H1 (cell line): ENCODE measurements around the gene COQ8B. TPM values are rescaled to one million over a fixed set of nuclear protein-coding genes. Genes with fewer than 3 reads are reported as not detected.

Experiments
- CTCF ChIA-PET: fragments of 300-600 bp; sonication (Branson Sonifier 250); formaldehyde crosslinking; loops from one replicate; lab custom pipeline; 2021; ENCODE audit not compliant: partially characterized antibody; lab: Charles Lee
- POLR2A ChIA-PET: fragments of 300-600 bp; sonication (Branson Sonifier 250); formaldehyde crosslinking; loops from one replicate; lab custom pipeline; 2021; ENCODE audit warnings: inconsistent platforms; ENCODE audit not compliant: partially characterized antibody; lab: Charles Lee
- DNase-seq, 2 experiments: peaks; one replicate each; pipeline versions ENCODE4 v3.0.0 to v3.0.0-alpha.2; 2010 to 2022; ENCODE audit warnings: low spot score in 2 of 2, low read depth in 1 of 2, mixed read lengths in 1 of 2
- FAIRE-seq: peaks from 2 replicates; lab custom pipeline; 2011; peaks lifted over from hg19 to GRCh38; lab: Jason Lieb, UNC
- H2AFZ ChIP-seq: 2 replicates; pipeline ENCODE4 v1.8.1; 2012; ENCODE audit warnings: low read length, inconsistent platforms
- H2AK5ac ChIP-seq: 2 replicates; pipeline ENCODE4 v1.6.1; 2013; ENCODE audit warnings: low read depth, low read length
- H2BK120ac ChIP-seq: replicated peaks from 2 replicates; pipeline ENCODE3; 2013; ENCODE audit warnings: low read depth, low read length, inconsistent platforms
- H2BK12ac ChIP-seq: 2 replicates; pipeline ENCODE4 v1.6.1; 2013; ENCODE audit warnings: low read depth, low read length
- H2BK15ac ChIP-seq: 2 replicates; pipeline ENCODE4 v1.6.1; 2013; ENCODE audit warnings: low read length
- H2BK20ac ChIP-seq: 2 replicates; pipeline ENCODE4 v1.6.1; 2013; ENCODE audit warnings: low read length
- H2BK5ac ChIP-seq: 2 replicates; pipeline ENCODE4 v1.6.1; 2013; ENCODE audit warnings: low read depth, low read length
- H3K14ac ChIP-seq: 2 replicates; pipeline ENCODE4 v1.6.1; 2013; ENCODE audit warnings: inconsistent platforms; ENCODE audit not compliant: insufficient read length
- H3K18ac ChIP-seq: 2 replicates; pipeline ENCODE4 v1.6.1; 2013; ENCODE audit warnings: low read length; ENCODE audit errors: extremely low read depth
- H3K23ac ChIP-seq: 2 replicates; pipeline ENCODE4 v1.6.1; 2013; ENCODE audit warnings: inconsistent platforms; ENCODE audit not compliant: insufficient read length
- H3K23me2 ChIP-seq: 2 replicates; pipeline ENCODE4 v1.6.1; 2013; ENCODE audit warnings: low read depth, low read length
- H3K27ac ChIP-seq: 2 replicates; pipeline ENCODE4 v1.6.1; 2011; ENCODE audit warnings: low read depth, low read length, inconsistent platforms
- H3K27me3 ChIP-seq, 4 experiments: replicated peaks in 1 of 4; 1 replicate in 1 of 4; 2 replicates in 3 of 4; pipeline versions ENCODE4 v1.6.1 to v1.8.1; 2011 to 2013; ENCODE audit warnings: low read length in 3 of 4, mild to moderate bottlenecking in 3 of 4, inconsistent platforms in 2 of 4, mixed read lengths in 2 of 4, moderate library complexity in 1 of 4; ENCODE audit not compliant: control insufficient read depth in 3 of 4, insufficient read depth in 3 of 4; ENCODE audit errors: extremely low read depth in 1 of 4
- H3K36me3 ChIP-seq, 4 experiments: 2 replicates each; pipeline versions ENCODE4 v1.6.1 to v1.8.1; 2011 to 2013; ENCODE audit warnings: mild to moderate bottlenecking in 4 of 4, low read length in 3 of 4, moderate library complexity in 2 of 4, control low read depth in 1 of 4, inconsistent platforms in 1 of 4; ENCODE audit not compliant: insufficient read depth in 4 of 4, control insufficient read depth in 2 of 4
- H3K4ac ChIP-seq: replicated peaks from 2 replicates; pipeline ENCODE3; 2013; ENCODE audit warnings: low read length, low read depth, mixed read lengths, inconsistent platforms; ENCODE audit not compliant: insufficient read length
- H3K4me1 ChIP-seq, 4 experiments: replicated peaks in 1 of 4; 1 replicate in 1 of 4; 2 replicates in 3 of 4; pipeline versions ENCODE4 v1.6.1 to v1.8.1; 2011 to 2013; ENCODE audit warnings: low read length in 3 of 4, inconsistent platforms in 2 of 4, mixed read lengths in 1 of 4; ENCODE audit not compliant: insufficient read depth in 4 of 4, control insufficient read depth in 3 of 4
- H3K4me2 ChIP-seq, 2 experiments: 2 replicates each; pipeline versions ENCODE4 v1.6.1 to v1.8.1; 2011 to 2013; ENCODE audit warnings: low read depth in 2 of 2, low read length in 2 of 2, control low read depth in 1 of 2, inconsistent platforms in 1 of 2, mild to moderate bottlenecking in 1 of 2; ENCODE audit not compliant: insufficient read depth in 1 of 2
- H3K4me3 ChIP-seq, 4 experiments: fragments of 200-600, 300-600 bp in 1 of 4; sonication (generic), shearing (Covaris generic), sonication (Bioruptor Twin) in 1 of 4; 2 replicates each; pipeline versions ENCODE4 v1.5.1 to v1.8.1; 2011 to 2016; ENCODE audit warnings: low read length in 4 of 4, low read depth in 3 of 4, control low read depth in 2 of 4, inconsistent platforms in 2 of 4, mild to moderate bottlenecking in 2 of 4, mixed read lengths in 1 of 4, moderate library complexity in 1 of 4; ENCODE audit not compliant: insufficient read depth in 2 of 4; ENCODE audit errors: extremely low read depth in 1 of 4
- H3K56ac ChIP-seq: replicated peaks from 2 replicates; pipeline ENCODE3; 2013; ENCODE audit warnings: low read depth, mild to moderate bottlenecking, mixed read lengths, low read length, inconsistent platforms; ENCODE audit not compliant: insufficient read length
- H3K79me1 ChIP-seq: 2 replicates; pipeline ENCODE4 v1.6.1; 2013; ENCODE audit warnings: low read depth, low read length, control low read depth
- H3K79me2 ChIP-seq, 2 experiments: 2 replicates each; pipeline versions ENCODE4 v1.6.1 to v1.8.1; 2012 to 2013; ENCODE audit warnings: low read length in 2 of 2, mild to moderate bottlenecking in 2 of 2, inconsistent platforms in 1 of 2; ENCODE audit not compliant: insufficient read depth in 2 of 2, control insufficient read depth in 1 of 2
- H3K9ac ChIP-seq, 4 experiments: replicated peaks in 1 of 4; 1 replicate in 1 of 4; 2 replicates in 3 of 4; pipeline versions ENCODE4 v1.6.1 to v1.8.1; 2011 to 2013; ENCODE audit warnings: low read depth in 3 of 4, low read length in 3 of 4, control low read depth in 2 of 4, mild to moderate bottlenecking in 2 of 4, moderate library complexity in 2 of 4, inconsistent platforms in 1 of 4; ENCODE audit errors: extremely low read depth in 1 of 4
- H3K9me3 ChIP-seq, 2 experiments: 2 replicates each; pipeline versions ENCODE4 v1.6.1 to v1.8.1; 2012 to 2013; ENCODE audit warnings: mild to moderate bottlenecking in 2 of 2, moderate library complexity in 2 of 2, control low read depth in 1 of 2, inconsistent platforms in 1 of 2, low read depth in 1 of 2, low read length in 1 of 2, mixed read lengths in 1 of 2; ENCODE audit not compliant: insufficient read depth in 2 of 2
- H4K20me1 ChIP-seq, 2 experiments: replicated peaks in 1 of 2; 2 replicates each; pipeline versions ENCODE3 to v1.8.1; 2011 to 2013; ENCODE audit warnings: inconsistent platforms in 2 of 2, low read length in 2 of 2, mild to moderate bottlenecking in 1 of 2; ENCODE audit not compliant: insufficient read depth in 2 of 2, control insufficient read depth in 1 of 2
- H4K5ac ChIP-seq: 2 replicates; pipeline ENCODE4 v1.6.1; 2013; ENCODE audit warnings: low read length, low read depth, mixed read lengths, inconsistent platforms; ENCODE audit not compliant: insufficient read length
- H4K8ac ChIP-seq: 2 replicates; pipeline ENCODE4 v1.8.0; 2013; ENCODE audit warnings: mild to moderate bottlenecking, moderate library complexity, low read length, inconsistent platforms; ENCODE audit not compliant: insufficient read depth; ENCODE audit errors: extremely low read depth
- H4K91ac ChIP-seq: replicated peaks from 2 replicates; pipeline ENCODE3; 2013; ENCODE audit warnings: low read length, mixed read lengths, inconsistent platforms; ENCODE audit not compliant: insufficient read length
- CHD1 ChIP-seq: IDR thresholded peaks from 2 replicates; pipeline ENCODE4 v1.6.1; 2012; ENCODE audit warnings: low read depth, low read length, improper control_type of control experiment
- CHD2 ChIP-seq: IDR thresholded peaks from 2 replicates; pipeline ENCODE4 v1.6.1; 2012; ENCODE audit warnings: low read length, improper control_type of control experiment
- CREB1 ChIP-seq: IDR thresholded peaks from 2 replicates; pipeline ENCODE4 v1.6.1; 2012; ENCODE audit warnings: inconsistent platforms
- NRF1 ChIP-seq: IDR thresholded peaks from 2 replicates; pipeline ENCODE4 v1.6.1; 2011; ENCODE audit warnings: mild to moderate bottlenecking, low read depth, low read length, improper control_type of control experiment
- POU5F1 ChIP-seq: IDR thresholded peaks from 2 replicates; pipeline ENCODE4 v1.6.1; 2011; ENCODE audit warnings: low read depth, mild to moderate bottlenecking, low read length, moderate library complexity
- SIX5 ChIP-seq: IDR thresholded peaks from 2 replicates; pipeline ENCODE4 v1.6.1; 2011; ENCODE audit warnings: mild to moderate bottlenecking, low read depth, low read length
- SP4 ChIP-seq: IDR thresholded peaks from 2 replicates; pipeline ENCODE4 v1.6.1; 2012; ENCODE audit warnings: low read length, inconsistent platforms
- TAF1 ChIP-seq: IDR thresholded peaks from 2 replicates; pipeline ENCODE4 v1.6.1; 2011; ENCODE audit warnings: mild to moderate bottlenecking, low read depth, low read length
- WGBS, 2 experiments: shearing (Covaris generic) in 1 of 2; methylation state at CpG; one replicate each; pipeline versions ENCODE4 v1.1.6 to v1.1.7; 2013 to 2015; ENCODE audit warnings: low lambda C conversion rate in 2 of 2, mixed read lengths in 2 of 2, inconsistent platforms in 1 of 2, low coverage in 1 of 2, missing lambda C conversion rate in 1 of 2; ENCODE audit not compliant: insufficient replicate concordance in 2 of 2, insufficient coverage in 1 of 2, insufficient read length in 1 of 2; ENCODE audit errors: extremely low coverage in 1 of 2, missing lambda C conversion rate in 1 of 2; 5-methylcytosine and 5-hydroxymethylcytosine counted together
- polyA plus RNA-seq, 7 experiments: library from polyadenylated mRNA; depleted of rRNA in 3 of 7; stranded (reverse) in 5 of 7; unstranded in 2 of 7; fragments of >200 nt in 5 of 7; fragments of 200-250 nt in 2 of 7; gene quantifications; 1 replicate in 5 of 7; 2 replicates in 1 of 7; 4 replicates in 1 of 7; pipeline versions ENCODE4 v1.2.1 to v1.2.3, GENCODE V29; 2011 to 2013; ENCODE audit warnings: missing spikeins in 2 of 7, mixed read lengths in 2 of 7
- total RNA-seq: library from RNA; stranded (reverse); fragmentation: NEBNext Ultra II Directional; extraction: Animal tissue kit (Norgen Biotek cat#: 25700); gene quantifications from 2 replicates; pipeline ENCODE4 v1.2.1, GENCODE V29; 2021
- TF ChIP-seq, protein P1 (sequence below): IDR thresholded peaks from 2 replicates; pipeline ENCODE4 v1.6.1; 2012; ENCODE audit warnings: low read length, inconsistent platforms
- TF ChIP-seq, protein P2 (sequence below): IDR thresholded peaks from 2 replicates; pipeline ENCODE4 v1.6.1; 2012; ENCODE audit warnings: inconsistent platforms

Gene COQ8B
- total and polyA plus RNA-seq, 2 of the 8 experiments (the other 6 are each of a cell fraction or from before 2014, with no cell fraction given): 41.7 to 46.1 TPM

DNA sequence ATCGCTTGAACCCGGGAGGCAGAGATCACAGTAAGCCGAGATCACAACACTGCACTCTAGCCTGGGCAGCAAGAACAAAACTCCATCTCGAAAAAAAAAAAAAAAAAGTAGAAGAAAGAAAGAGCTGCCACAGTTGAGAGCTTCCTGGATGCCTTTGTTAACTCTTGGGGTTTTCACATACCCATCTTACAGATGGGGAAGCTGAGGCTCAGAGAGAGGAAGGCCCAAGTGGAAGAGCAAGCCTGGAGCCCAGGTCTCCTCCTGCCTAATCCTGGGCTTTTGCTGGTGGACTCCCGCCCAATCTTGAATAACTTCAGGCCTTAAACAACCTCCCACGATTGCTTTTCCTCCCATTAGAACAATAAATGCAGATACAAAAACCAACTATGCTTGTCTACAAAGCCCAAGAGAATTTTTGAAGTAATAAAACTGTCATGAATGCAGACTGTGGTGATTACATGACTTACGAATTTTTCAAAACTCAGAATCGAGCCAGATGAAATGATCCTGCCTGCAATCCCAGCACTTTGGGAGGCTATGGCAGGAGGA lies 73.9 kb downstream of the COQ8B start:
- ChIA-PET CTCF (interaction anchor here (4.9 kb wide), 1 partner anchor 8 kb away, joined by 41 read pairs; no protein-coding TSS in a partner anchor), POLR2A (no interaction called here)
- Histone ChIP-seq H3K23me2 (no peaks in the 10 kb centered on the region), H3K9me3 (no peaks in the 10 kb centered on the region), H3K18ac (no peak overlapping the region), H2BK120ac (no peak overlapping the region), H3K36me3 (no peaks in the 10 kb centered on the region), H3K56ac (no peak overlapping the region), H3K27ac (no peak overlapping the region), H3K79me1 (no peaks in the 10 kb centered on the region), H2AK5ac (no peak overlapping the region), H3K79me2 (no peaks in the 10 kb centered on the region), H3K23ac (no peak overlapping the region), H3K4me1 (peaks cover 0 to 3% (median 0%) of the 10 kb centered on the region in 4 experiments; a peak in 1 of 7 replicates), H3K14ac (no peak overlapping the region), H4K20me1 (no peaks in the 10 kb centered on the region), H3K9ac (no peak overlapping the region), H3K27me3 (no peaks in the 10 kb centered on the region; a peak in 2 of 7 replicates), H3K4me2 (no peak overlapping the region), H2BK15ac (no peak overlapping the region), H3K4ac (no peak overlapping the region), H4K5ac (no peak overlapping the region), H4K8ac (no peak overlapping the region), H2AFZ (no peak overlapping the region), H2BK20ac (no peak overlapping the region), H2BK5ac (no peak overlapping the region), H3K4me3 (no peak overlapping the region), H4K91ac (no peak overlapping the region), H2BK12ac (no peak overlapping the region)
- no peak for DNase-seq
- TF ChIP-seq TAF1 (no peak), NRF1 (no peak), POU5F1 (no peak), CREB1 (no peak), CHD1 (no peak), SIX5 (no peak), SP4 (no peak), CHD2 (no peak)
- TF ChIP-seq, protein P1, sequence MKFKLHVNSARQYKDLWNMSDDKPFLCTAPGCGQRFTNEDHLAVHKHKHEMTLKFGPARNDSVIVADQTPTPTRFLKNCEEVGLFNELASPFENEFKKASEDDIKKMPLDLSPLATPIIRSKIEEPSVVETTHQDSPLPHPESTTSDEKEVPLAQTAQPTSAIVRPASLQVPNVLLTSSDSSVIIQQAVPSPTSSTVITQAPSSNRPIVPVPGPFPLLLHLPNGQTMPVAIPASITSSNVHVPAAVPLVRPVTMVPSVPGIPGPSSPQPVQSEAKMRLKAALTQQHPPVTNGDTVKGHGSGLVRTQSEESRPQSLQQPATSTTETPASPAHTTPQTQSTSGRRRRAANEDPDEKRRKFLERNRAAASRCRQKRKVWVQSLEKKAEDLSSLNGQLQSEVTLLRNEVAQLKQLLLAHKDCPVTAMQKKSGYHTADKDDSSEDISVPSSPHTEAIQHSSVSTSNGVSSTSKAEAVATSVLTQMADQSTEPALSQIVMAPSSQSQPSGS: no peak
- TF ChIP-seq, protein P2, sequence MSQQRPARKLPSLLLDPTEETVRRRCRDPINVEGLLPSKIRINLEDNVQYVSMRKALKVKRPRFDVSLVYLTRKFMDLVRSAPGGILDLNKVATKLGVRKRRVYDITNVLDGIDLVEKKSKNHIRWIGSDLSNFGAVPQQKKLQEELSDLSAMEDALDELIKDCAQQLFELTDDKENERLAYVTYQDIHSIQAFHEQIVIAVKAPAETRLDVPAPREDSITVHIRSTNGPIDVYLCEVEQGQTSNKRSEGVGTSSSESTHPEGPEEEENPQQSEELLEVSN: no peak
- 97% methylated on average over 7 of the region's 8 CpGs; no CpG with 5 or more reads in 1 of the 2 experiments for WGBS, 2 experiments
- no peak for FAIRE-seq
